ENCODE results near the gene MS4A6A. TPM values are rescaled to one million over a fixed set of nuclear protein-coding genes. Genes with fewer than 3 reads are reported as not detected.
A peak's percentile ranks its signal among the peaks of the same experiment; 100 is the strongest.
"Not testable (repeated sequence)": the region's sequence is repeated elsewhere in the genome, so short reads cannot be mapped to it uniquely, and the experiment has no call there.

The MS4A6A gene
- total RNA-seq, 2 experiments from 2014 or later, result not detected

DNA sequence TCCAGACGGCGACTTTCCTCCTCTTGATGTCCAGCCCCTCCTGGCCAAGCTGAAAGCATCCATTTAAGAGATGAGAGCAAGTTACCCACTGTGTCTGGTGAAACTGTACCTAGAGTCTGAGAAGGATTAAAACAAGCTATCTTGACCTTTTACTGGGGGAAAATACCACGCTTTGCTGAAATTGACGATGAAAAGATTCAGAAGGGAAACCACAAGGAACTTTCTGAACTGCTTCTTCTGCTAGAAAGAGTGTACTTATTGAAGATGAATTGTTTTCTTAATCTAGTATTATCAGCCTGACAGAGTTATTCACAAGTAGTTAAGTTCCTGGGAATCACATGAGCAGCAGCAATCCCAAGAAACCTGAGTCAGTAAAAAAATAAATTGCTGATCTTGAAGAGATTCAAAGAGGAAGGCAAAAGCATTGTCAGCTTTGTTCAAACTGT, 13.1 kb upstream of the MS4A6A start:
- H3K36me3 Mint-ChIP-seq (ENCODE audit: low read depth), result no peaks in the 10 kb centered on the region

DNA sequence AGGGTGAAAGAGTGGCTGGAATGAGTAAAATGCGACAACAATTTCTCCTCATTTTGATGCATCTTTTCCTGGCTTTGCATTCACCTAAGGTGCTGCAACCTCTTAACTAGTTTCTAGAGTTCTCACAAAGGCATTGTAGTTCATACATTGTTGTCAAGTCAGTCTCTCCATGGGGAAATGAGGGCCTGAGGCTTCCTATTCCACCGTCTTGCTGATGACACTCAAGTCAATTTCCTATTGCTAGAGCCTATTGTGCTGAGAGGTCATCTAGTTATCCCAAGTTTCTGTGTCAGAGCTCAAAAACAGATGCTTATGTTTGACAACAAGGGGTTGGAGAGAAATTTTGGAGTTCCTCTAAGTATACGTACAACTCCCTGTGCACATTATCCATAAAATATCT, 11.6 kb upstream of the MS4A6A start:
- ChIA-PET POLR2A (no interaction called here), CTCF (interaction anchor here (0.6 to 1.3 kb wide), 5 partner anchors 25 to 1063 kb away, joined by 3 read pairs; no protein-coding TSS in a partner anchor)
- Mint-ChIP-seq H3K4me1 (peaks cover 9% of the 10 kb centered on the region), H3K27me3 (peaks cover 10% of the 10 kb centered on the region), H3K4me3 (no peak overlapping the region), H3K36me3 (ENCODE audit: low read depth) (no peaks in the 10 kb centered on the region), H3K27ac (no peak overlapping the region), H3K9me3 (peaks cover 3% of the 10 kb centered on the region)
- DNase-seq, result no peak

More for the DNA sequence above, 13.1 kb upstream of the MS4A6A start:
- no peak overlapping the region for H3K4me3 Mint-ChIP-seq
- peaks cover 10% of the 10 kb centered on the region for H3K27me3 Mint-ChIP-seq
- ChIA-PET CTCF (interaction anchor here (1.3 kb wide), 1 partner anchor 56 kb away, joined by 3 read pairs; no protein-coding TSS in a partner anchor), POLR2A (no interaction called here)
- no peak overlapping the region for H3K27ac Mint-ChIP-seq
- H3K9me3 Mint-ChIP-seq, result peaks cover 3% of the 10 kb centered on the region
- DNase-seq, result no peak
- H3K4me1 Mint-ChIP-seq, result peaks cover 9% of the 10 kb centered on the region

DNA sequence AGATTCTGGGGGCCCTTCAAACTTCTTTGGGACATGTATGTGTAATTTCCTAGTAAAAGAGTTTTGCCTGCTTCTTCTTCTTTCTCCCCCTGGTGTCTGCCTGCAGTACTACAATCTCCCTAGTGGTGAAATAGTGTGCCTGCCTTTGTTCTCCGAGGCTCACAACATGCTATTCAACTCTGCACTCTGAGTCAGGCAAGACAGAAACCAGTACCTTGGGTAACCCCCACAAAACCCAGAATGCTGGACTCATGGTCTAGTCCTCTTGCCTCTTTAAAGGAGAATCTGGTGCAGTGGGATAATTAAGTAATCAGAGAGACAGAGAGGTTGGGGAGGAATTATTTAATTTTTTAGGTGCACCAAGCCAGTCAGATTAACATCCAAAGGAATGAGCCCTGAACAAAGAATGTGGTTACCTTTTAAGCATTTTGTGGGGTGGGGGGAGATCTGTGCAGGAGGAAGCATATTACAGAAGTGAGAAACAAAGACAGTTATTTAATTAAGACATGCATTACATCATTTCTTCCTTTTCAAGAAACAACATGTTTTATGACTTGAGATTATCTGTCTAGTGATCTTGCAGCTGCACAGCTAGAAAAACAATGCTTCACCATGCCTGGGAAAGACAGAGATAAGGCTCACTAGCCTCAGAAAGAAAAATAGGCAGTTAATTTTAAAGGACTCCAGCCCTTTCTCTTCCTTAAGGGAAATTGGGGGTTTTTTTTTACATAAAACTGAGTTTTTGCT, 11.0 kb upstream of the MS4A6A start:
- H3K4me3 Mint-ChIP-seq, result no peak overlapping the region
- no peak overlapping the region for H3K27ac Mint-ChIP-seq
- H3K36me3 Mint-ChIP-seq (ENCODE audit: low read depth), result no peaks in the 10 kb centered on the region
- DNase-seq, result peak; percentile 61
- H3K27me3 Mint-ChIP-seq, result peaks cover 10% of the 10 kb centered on the region
- ChIA-PET POLR2A (no interaction called here), CTCF (interaction anchor here (0.7 to 1.1 kb wide), 3 partner anchors 24 to 1063 kb away, joined by 3 read pairs; no protein-coding TSS in a partner anchor)
- H3K4me1 Mint-ChIP-seq, result peaks cover 9% of the 10 kb centered on the region
- H3K9me3 Mint-ChIP-seq, result peaks cover 3% of the 10 kb centered on the region

DNA sequence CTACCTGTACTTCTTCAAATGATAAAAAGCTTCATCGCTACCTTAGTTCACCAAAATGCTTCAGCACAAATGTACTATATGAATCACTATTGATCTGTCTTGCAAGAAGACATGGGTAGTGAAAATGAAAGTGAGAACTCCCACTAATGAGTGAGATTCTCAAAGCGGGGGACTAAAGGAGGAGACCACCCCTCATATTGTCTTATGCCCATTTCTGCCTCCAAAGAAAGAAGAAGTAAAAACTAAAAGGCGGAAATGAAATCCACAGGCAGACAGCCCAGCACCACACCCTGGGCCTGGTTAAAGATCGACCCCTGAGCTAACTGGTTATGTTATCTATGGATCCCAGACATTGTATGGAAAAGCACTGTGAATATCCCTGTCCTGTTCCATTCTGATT, 9.7 kb upstream of the MS4A6A start:
- POLR2A ChIA-PET; H3K4me1 Mint-ChIP-seq; CTCF ChIA-PET; H3K27ac Mint-ChIP-seq; DNase-seq; H3K36me3 Mint-ChIP-seq (ENCODE audit: low read depth); H3K9me3 Mint-ChIP-seq; H3K4me3 Mint-ChIP-seq: not testable (repeated sequence)
- H3K27me3 Mint-ChIP-seq, result peaks cover 12% of the 10 kb centered on the region

DNA sequence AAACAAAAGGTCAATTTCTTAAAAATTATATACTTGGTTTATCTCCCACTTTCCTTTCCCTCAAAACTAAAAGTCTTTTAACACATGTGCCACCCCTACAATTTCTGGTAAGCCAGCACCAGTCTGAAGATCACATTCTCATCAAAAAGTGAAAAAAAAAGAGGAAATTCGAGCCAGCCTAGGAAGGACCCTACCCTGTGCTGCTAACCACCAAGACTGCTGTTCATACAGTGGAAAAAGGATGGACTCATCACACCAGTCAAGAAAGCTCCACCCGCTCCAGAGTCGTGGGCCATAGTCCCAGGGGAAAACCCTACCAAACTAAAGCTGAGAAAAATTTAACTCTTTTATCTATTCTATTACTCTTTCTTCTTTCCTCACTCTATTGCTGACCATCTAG, 5.6 kb upstream of the MS4A6A start:
- H3K27ac Mint-ChIP-seq; H3K4me1 Mint-ChIP-seq; H3K4me3 Mint-ChIP-seq; H3K36me3 Mint-ChIP-seq (ENCODE audit: low read depth); CTCF ChIA-PET; DNase-seq; POLR2A ChIA-PET; H3K27me3 Mint-ChIP-seq; H3K9me3 Mint-ChIP-seq: not testable (repeated sequence)

DNA sequence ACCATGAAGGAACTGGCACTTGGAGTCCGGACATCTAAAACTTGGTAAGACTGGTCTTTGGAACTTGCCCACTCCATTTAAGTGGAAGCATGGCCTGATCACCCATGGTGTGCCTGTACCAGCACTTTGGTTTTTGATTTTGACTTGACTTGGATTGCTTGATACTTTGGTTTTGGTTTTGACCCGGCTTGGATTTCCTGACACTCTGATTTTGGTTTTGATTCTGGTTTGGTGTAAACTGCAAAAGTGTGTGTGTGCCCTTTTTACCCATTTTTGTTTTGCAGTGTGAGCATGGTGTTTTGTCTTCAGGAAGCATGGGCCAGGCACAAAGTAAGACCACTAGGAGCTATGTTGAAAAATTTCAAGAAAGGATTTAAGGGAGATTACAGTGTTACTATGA, 3.2 kb upstream of the MS4A6A start:
- H3K4me1 Mint-ChIP-seq; H3K9me3 Mint-ChIP-seq; H3K4me3 Mint-ChIP-seq; H3K36me3 Mint-ChIP-seq (ENCODE audit: low read depth); H3K27me3 Mint-ChIP-seq; CTCF ChIA-PET; H3K27ac Mint-ChIP-seq; DNase-seq; POLR2A ChIA-PET: not testable (repeated sequence)

DNA sequence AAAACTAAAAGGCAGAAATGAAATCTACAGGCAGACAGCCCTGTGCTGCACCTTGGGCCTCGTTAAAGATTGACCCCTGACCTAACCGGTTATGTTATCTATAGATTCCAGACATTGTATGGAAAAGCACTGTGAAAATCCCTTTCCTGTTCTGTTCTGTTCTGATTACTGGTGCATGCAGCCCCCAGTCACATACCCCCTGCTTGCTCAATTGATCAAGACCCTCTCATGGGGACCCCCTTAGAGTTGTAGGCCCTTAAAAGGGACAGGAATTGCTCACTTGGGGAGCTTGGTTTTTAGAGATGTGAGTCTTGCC, 2.6 kb upstream of the MS4A6A start:
- H3K4me1 Mint-ChIP-seq; H3K27ac Mint-ChIP-seq; H3K9me3 Mint-ChIP-seq; H3K36me3 Mint-ChIP-seq (ENCODE audit: low read depth); H3K4me3 Mint-ChIP-seq; DNase-seq; POLR2A ChIA-PET; CTCF ChIA-PET; H3K27me3 Mint-ChIP-seq: not testable (repeated sequence)

DNA sequence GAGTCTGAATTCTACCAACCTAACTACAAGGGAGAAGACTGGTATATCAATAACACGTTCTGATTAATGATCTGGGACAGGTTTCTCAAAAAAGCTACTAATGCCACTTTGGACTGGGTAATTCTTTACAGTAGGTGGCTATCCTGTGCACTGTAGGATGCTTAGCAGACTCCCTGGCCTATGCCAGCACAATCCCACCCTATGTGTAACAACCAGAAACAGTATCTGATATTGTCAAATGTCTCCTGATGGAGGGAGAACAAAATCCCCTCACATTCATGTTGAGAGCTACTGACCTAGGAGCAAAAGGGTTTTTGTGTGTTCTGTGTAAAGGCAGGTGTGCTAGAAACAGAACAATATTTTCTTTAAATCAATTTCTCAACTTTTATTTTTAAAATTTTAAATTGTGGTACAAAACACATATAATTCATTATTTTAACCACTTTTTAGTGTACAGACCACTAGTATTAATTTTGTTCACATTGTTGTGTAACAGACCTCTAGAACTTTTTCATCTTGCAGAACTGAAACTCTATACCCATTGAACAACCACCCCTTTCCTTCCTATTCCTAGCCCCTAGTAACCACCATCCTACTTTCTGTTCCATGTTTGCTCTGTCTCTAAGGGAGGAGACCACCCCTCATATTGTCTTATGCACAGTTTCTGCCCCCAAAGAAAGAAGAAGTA, 2.1 kb upstream of the MS4A6A start:
- ChIA-PET CTCF (no interaction called here), POLR2A (no interaction called here)
- no peaks in the 10 kb centered on the region for H3K36me3 Mint-ChIP-seq (ENCODE audit: low read depth)
- no peaks in the 10 kb centered on the region for H3K9me3 Mint-ChIP-seq
- no peak overlapping the region for H3K4me3 Mint-ChIP-seq
- peaks cover 3% of the 10 kb centered on the region for H3K27me3 Mint-ChIP-seq
- no peak overlapping the region for H3K27ac Mint-ChIP-seq
- no peak for DNase-seq
- peaks cover 6% of the 10 kb centered on the region for H3K4me1 Mint-ChIP-seq

DNA sequence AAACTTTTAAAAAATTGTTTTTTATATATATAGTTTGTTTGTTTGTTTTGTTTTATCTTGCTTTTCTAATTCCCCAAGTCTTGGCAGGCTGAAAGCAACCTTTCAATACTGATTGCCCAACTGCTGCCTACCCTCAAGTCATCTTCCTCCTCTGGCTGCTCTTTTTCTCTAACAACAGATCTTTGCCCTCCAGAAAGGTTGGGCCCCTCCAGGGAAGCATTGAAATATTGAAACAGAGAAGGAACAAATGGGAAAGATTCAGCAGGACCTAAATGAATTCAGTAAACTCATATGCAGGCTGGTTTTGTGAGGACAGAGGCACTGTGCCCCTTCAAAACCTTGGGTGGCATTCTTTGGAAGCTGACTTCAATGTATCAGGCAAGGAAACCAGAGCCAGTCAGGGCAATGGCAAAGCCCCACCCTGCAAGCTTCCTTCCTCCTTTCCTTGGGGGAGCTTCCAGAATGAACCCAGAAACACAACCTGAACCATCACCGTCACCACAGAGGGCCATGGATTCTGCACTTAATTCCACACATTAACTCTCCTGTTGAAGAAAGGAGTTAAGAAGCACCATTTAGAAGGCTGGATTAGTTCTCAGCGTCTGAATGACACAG, 815 bp upstream of the MS4A6A start:
- no peak for DNase-seq
- Mint-ChIP-seq H3K9me3 (no peaks in the 10 kb centered on the region), H3K27ac (no peak overlapping the region), H3K4me3 (no peak overlapping the region), H3K27me3 (peaks cover 10% of the 10 kb centered on the region), H3K4me1 (peaks cover 6% of the 10 kb centered on the region), H3K36me3 (ENCODE audit: low read depth) (no peaks in the 10 kb centered on the region)
- ChIA-PET POLR2A (no interaction called here), CTCF (interaction anchor here (0.6 kb wide), 1 partner anchor 1584 kb away, joined by 3 read pairs; no protein-coding TSS in a partner anchor)

DNA sequence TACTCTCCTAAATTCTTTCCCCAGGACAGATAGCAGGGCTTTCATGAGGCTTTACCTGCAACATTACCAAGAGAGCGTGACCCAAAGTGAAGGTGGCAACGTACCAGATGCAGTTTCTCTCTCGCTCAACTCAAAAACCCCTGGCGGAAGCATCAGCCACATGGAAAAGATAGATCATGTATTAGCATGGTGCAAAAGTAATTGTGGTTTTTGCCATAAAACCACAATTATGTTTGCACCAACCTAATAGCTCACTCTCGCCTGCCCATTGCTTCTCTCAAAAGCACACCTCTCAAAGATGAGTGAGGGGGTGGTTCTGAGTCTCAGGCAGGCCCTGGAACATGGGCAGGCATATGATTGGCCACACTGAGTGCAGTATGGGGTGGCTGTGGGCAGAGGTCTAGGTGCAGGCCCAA, 7.0 kb downstream of the MS4A6A start:
- no peak overlapping the region for H3K4me3 Mint-ChIP-seq
- CTCF ChIA-PET, result no interaction called here
- H3K9me3 Mint-ChIP-seq, result no peaks in the 10 kb centered on the region
- DNase-seq, result no peak
- POLR2A ChIA-PET, result no interaction called here
- no peak overlapping the region for H3K27ac Mint-ChIP-seq
- peaks cover 6% of the 10 kb centered on the region for H3K4me1 Mint-ChIP-seq
- no peaks in the 10 kb centered on the region for H3K36me3 Mint-ChIP-seq (ENCODE audit: low read depth)
- H3K27me3 Mint-ChIP-seq, result peaks cover 9% of the 10 kb centered on the region

DNA sequence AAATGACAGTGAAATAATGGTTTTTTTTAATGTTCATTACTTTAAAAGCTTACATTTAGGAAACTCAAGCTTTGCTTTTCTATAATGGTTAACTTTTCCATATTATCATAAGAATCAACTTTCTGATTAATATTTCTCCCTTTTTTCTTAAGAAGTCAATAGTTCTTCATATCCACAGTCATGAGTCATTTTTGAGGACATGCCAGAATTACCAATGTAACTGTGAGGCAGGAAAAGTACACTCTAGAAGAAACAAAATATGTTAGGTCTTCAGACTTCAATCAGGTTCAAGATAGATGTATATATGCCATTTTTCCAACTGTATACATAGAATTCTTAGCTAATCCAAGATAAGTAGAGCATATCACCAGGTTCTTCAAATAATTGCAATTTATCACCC, 10.9 kb downstream of the MS4A6A start:
- Mint-ChIP-seq H3K27ac (no peak overlapping the region), H3K36me3 (ENCODE audit: low read depth) (no peaks in the 10 kb centered on the region), H3K4me1 (peaks cover 6% of the 10 kb centered on the region), H3K4me3 (no peak overlapping the region), H3K27me3 (peaks cover 4% of the 10 kb centered on the region), H3K9me3 (peaks cover 8% of the 10 kb centered on the region)
- ChIA-PET CTCF (no interaction called here), POLR2A (no interaction called here)
- no peak for DNase-seq

DNA sequence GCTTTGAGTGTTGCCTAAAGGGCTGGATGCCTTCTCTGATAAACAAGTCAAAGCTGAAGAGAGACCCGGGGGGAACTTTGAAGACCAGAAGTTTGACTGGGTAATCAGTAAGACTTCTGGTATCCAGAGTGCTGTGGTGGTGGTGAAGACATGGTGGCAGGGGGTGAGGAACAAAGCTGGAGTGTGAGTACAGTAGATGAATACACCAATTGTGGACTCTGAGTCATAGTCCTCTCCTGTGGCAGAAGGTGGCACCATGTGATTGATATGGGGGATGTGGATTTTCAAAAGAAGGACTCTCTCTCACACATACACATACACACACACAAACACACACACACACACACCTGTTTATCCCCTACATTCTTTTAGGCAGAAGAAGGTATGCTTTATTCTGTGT, 12.3 kb downstream of the MS4A6A start:
- H3K36me3 Mint-ChIP-seq (ENCODE audit: low read depth), result no peaks in the 10 kb centered on the region
- POLR2A ChIA-PET, result no interaction called here
- H3K27ac Mint-ChIP-seq, result no peak overlapping the region

DNA sequence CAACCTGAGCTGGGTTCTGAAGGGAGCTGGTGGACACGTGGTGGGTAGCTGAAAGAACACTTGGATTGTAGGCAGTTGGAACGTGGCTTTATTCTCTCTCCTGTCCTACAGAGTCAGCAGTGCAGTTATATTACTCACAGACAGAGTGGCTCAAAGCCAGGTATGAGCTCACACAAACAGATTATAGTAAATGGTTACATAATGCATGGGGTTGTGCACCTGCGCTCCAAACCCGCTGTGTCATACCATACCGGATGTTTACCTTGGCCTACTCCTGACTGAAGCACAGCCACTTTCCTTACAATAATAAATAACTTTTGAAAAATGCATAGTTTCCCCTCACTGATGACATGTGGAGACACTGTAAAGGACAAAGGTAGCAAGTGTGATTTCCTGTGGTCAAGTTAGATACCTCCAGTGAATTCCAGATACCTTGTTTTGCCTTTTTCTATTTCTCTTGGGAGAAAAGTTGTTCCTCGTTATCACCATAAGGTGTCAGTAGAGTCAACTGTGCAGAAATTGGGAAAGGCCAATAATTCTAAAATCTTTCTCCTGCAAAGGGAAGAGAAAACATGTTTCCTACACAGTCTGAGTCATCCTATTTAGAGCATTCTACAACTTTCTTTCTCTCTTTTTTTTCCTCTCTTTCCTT, 13.5 kb downstream of the MS4A6A start:
- peaks cover 10% of the 10 kb centered on the region for H3K9me3 Mint-ChIP-seq
- no peak overlapping the region for H3K27ac Mint-ChIP-seq
- no peak overlapping the region for H3K4me3 Mint-ChIP-seq
- CTCF ChIA-PET, result interaction anchor here (1.0 kb wide), 1 partner anchor 25 kb away, joined by 3 read pairs; no protein-coding TSS in a partner anchor
- H3K4me1 Mint-ChIP-seq, result peaks cover 8% of the 10 kb centered on the region
- no peak for DNase-seq
- POLR2A ChIA-PET, result no interaction called here
- peaks cover 6% of the 10 kb centered on the region for H3K27me3 Mint-ChIP-seq
- H3K36me3 Mint-ChIP-seq (ENCODE audit: low read depth), result no peaks in the 10 kb centered on the region

More for the DNA sequence above, 12.3 kb downstream of the MS4A6A start:
- no peak overlapping the region for H3K4me3 Mint-ChIP-seq
- H3K9me3 Mint-ChIP-seq, result peaks cover 8% of the 10 kb centered on the region
- no peak for DNase-seq
- CTCF ChIA-PET, result no interaction called here
- no peaks in the 10 kb centered on the region for H3K4me1 Mint-ChIP-seq
- H3K27me3 Mint-ChIP-seq, result peaks cover 6% of the 10 kb centered on the region
